Esophagus muscularis mucosa (tissue), 4 donors: Measurements from ENCODE around the gene ANKRD30B. TPM values are rescaled to one million over a fixed set of nuclear protein-coding genes. Genes with fewer than 3 reads are reported as not detected.
"Not testable (repeated sequence)": the region's sequence is repeated elsewhere in the genome, so short reads cannot be mapped to it uniquely, and the experiment has no call there.

Experiments
- DNase-seq: peaks from one replicate; pipeline ENCODE4 v3.0.0-alpha.2; 2017; ENCODE audit errors: extremely low spot score
- H3K27ac ChIP-seq, 4 donors: fragments of 200-600 bp; sonication (generic); replicated peaks in 1 of 4; 1 replicate in 3 of 4; 2 replicates in 1 of 4; pipeline ENCODE4 v1.5.1; 2016 to 2019; ENCODE audit warnings: mild to moderate bottlenecking in 1 of 4
- H3K27me3 ChIP-seq, 4 donors: fragments of 200-600 bp; sonication (generic); one replicate each; pipeline versions ENCODE4 v1.5.1 to v1.6.0; 2016 to 2019
- H3K36me3 ChIP-seq, 4 donors: fragments of 200-600 bp; sonication (generic); one replicate each; pipeline ENCODE4 v1.5.1; 2016 to 2019
- H3K4me1 ChIP-seq, 4 donors: fragments of 200-600 bp; sonication (generic); one replicate each; pipeline ENCODE4 v1.5.1; 2016 to 2019
- H3K4me3 ChIP-seq, 4 donors: fragments of 200-600 bp; sonication (generic); 1 replicate in 2 of 4; 2 replicates in 2 of 4; pipeline ENCODE4 v1.5.1; 2016 to 2019; ENCODE audit warnings: mild to moderate bottlenecking in 4 of 4, moderate library complexity in 1 of 4
- H3K9me3 ChIP-seq, 4 donors: fragments of 200-600 bp; sonication (generic); 1 replicate in 3 of 4; 2 replicates in 1 of 4; pipeline ENCODE4 v1.5.1; 2016 to 2019
- EP300 ChIP-seq: sonication (generic); formaldehyde crosslinking; IDR thresholded peaks from one replicate; pipeline ENCODE4 v1.6.1; 2017; ENCODE audit warnings: antibody characterized with exemption
- POLR2A ChIP-seq: fragments of 450-650 bp; IDR thresholded peaks from one replicate; pipeline ENCODE4 v1.6.1; 2017; ENCODE audit warnings: antibody characterized with exemption, moderate library complexity, mild to moderate bottlenecking, low read depth
- POLR2AphosphoS5 ChIP-seq, 2 donors: sonication (generic); formaldehyde crosslinking; IDR thresholded peaks; one replicate each; pipeline ENCODE4 v1.6.1; 2017; ENCODE audit warnings: antibody characterized with exemption in 2 of 2
- WGBS: methylation state at CpG from one replicate; pipeline ENCODE4 v1.1.5; 2018; 5-methylcytosine and 5-hydroxymethylcytosine counted together
- intact Hi-C: fragments of 100-400 bp; cut with DNase I; formaldehyde crosslinking; loops from one replicate; pipeline ENCODE4 v1.15.1; 2023
- total RNA-seq, 4 donors: library from RNA; depleted of rRNA; stranded (reverse); fragments of >200 nt; gene quantifications; one replicate each; pipeline versions ENCODE4 v1.1.0 to v1.2.1, GENCODE V29; 2016
- TF ChIP-seq, protein P1 (sequence below), 3 experiments: fragments of 200-600 bp in 2 of 3; fragments of 450-650 bp in 1 of 3; sonication (generic) in 2 of 3; IDR thresholded peaks; one replicate each; pipeline ENCODE4 v1.5.1; 2017 to 2019; ENCODE audit warnings: antibody characterized with exemption in 3 of 3, mild to moderate bottlenecking in 2 of 3, moderate library complexity in 1 of 3

Gene ANKRD30B
- total RNA-seq, 4 donors from 2014 or later: not detected

GRCh38 chr18:14748496-14748895, 524 bp downstream of the ANKRD30B start:
- Histone ChIP-seq H3K9me3 (no peaks in the 10 kb centered on the region), H3K4me1 (peaks cover 0 to 7% (median 3%) of the 10 kb centered on the region in 4 donors), H3K36me3 (no peaks in the 10 kb centered on the region), H3K27ac (no peak overlapping the region), H3K4me3 (no peak overlapping the region), H3K27me3 (peaks cover 0 to 29% (median 6%) of the 10 kb centered on the region in 4 donors)
- TF ChIP-seq POLR2A (no peak), EP300 (no peak), POLR2AphosphoS5 (IDR thresholded peaks at IDR 0.05) (no peak)
- TF ChIP-seq, protein P1, sequence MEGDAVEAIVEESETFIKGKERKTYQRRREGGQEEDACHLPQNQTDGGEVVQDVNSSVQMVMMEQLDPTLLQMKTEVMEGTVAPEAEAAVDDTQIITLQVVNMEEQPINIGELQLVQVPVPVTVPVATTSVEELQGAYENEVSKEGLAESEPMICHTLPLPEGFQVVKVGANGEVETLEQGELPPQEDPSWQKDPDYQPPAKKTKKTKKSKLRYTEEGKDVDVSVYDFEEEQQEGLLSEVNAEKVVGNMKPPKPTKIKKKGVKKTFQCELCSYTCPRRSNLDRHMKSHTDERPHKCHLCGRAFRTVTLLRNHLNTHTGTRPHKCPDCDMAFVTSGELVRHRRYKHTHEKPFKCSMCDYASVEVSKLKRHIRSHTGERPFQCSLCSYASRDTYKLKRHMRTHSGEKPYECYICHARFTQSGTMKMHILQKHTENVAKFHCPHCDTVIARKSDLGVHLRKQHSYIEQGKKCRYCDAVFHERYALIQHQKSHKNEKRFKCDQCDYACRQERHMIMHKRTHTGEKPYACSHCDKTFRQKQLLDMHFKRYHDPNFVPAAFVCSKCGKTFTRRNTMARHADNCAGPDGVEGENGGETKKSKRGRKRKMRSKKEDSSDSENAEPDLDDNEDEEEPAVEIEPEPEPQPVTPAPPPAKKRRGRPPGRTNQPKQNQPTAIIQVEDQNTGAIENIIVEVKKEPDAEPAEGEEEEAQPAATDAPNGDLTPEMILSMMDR (IDR thresholded peaks at IDR 0.05): no peak
- intact Hi-C loops: no loop called here
- DNase-seq: no peak
- WGBS: 66% methylated on average over 14 of the region's 15 CpGs

DNA sequence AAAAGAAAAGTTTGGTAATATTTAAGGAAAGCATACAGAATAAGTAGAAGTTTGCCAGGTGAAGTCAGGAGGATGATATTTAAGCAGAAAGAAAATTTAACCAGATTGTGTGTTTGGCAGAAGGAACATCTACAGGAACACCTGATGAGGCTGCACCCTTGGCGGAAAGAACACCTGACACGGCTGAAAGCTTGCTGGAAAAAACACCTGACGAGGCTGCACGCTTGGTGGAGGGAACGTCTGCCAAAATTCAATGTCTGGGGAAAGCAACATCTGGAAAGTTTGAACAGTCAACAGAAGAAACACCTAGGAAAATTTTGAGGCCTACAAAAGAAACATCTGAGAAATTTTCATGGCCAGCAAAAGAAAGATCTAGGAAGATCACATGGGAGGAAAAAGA, 15.6 kb downstream of the ANKRD30B start:
- H3K4me1 ChIP-seq, H3K4me3 ChIP-seq, DNase-seq, H3K36me3 ChIP-seq, H3K9me3 ChIP-seq, intact Hi-C loops, H3K27me3 ChIP-seq, H3K27ac ChIP-seq: not testable (repeated sequence)
- 76% methylated on average over 5 of the region's 5 CpGs for WGBS

DNA sequence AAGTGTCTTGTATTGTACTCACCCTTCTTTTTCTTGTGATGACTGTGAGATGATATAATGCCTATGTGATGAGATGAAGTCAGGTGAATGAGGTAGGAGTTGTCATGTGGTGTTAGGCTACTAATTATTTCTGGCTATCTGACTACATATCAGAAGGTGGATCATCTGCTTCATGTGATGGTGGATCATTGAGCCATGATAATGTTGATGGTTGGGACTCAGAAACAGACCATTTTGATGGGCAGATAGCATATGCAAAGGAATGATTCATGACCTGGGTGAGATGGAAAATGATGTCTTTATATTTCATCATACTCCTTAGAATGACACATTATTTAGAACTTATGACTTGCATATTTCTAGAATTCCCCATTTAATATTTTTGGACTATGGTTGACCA, 19.5 kb downstream of the ANKRD30B start:
- Histone ChIP-seq H3K36me3 (no peaks in the 10 kb centered on the region), H3K4me3 (no peak overlapping the region), H3K27me3 (no peaks in the 10 kb centered on the region), H3K4me1 (no peaks in the 10 kb centered on the region), H3K27ac (no peak overlapping the region), H3K9me3 (no peaks in the 10 kb centered on the region)
- TF ChIP-seq POLR2A (no peak), EP300 (no peak), POLR2AphosphoS5 (IDR thresholded peaks at IDR 0.05) (no peak)
- TF ChIP-seq, protein P1 (IDR thresholded peaks at IDR 0.05): no peak
- no peak for DNase-seq
- intact Hi-C loops: no loop called here

- no peak for DNase-seq
- Histone ChIP-seq H3K4me3 (no peak overlapping the region), H3K9me3 (no peaks in the 10 kb centered on the region), H3K27ac (no peak overlapping the region), H3K27me3 (no peaks in the 10 kb centered on the region), H3K4me1 (no peaks in the 10 kb centered on the region), H3K36me3 (no peaks in the 10 kb centered on the region)
- intact Hi-C loops: no loop called here
- 9% methylated on average over 1 of the region's 1 CpG for WGBS
- TF ChIP-seq, protein P1 (IDR thresholded peaks at IDR 0.05): no peak
- TF ChIP-seq POLR2A (no peak), POLR2AphosphoS5 (IDR thresholded peaks at IDR 0.05) (no peak), EP300 (no peak)
Measured at GRCh38 chr18:14768241-14768640, 20.3 kb downstream of the ANKRD30B start.

- no peaks in the 10 kb centered on the region for H3K36me3 ChIP-seq
- H3K4me1 ChIP-seq: no peaks in the 10 kb centered on the region
- intact Hi-C loops: no loop called here
- WGBS: 82% methylated on average over 2 of the region's 2 CpGs
- H3K4me3 ChIP-seq: no peak overlapping the region
- no peaks in the 10 kb centered on the region for H3K9me3 ChIP-seq
- no peaks in the 10 kb centered on the region for H3K27me3 ChIP-seq
- TF ChIP-seq POLR2AphosphoS5 (IDR thresholded peaks at IDR 0.05): no peak
- no peak for TF ChIP-seq POLR2A
- TF ChIP-seq EP300: no peak
- TF ChIP-seq, protein P1 (IDR thresholded peaks at IDR 0.05): no peak
- H3K27ac ChIP-seq: no peak overlapping the region
- no peak for DNase-seq
Measured at GRCh38 chr18:14769381-14769780, 21.4 kb downstream of the ANKRD30B start.
